Activated T-cell treated with anti-CD3 and anti-CD28 coated beads, Interleukin-2, amount 50 U/mL, for 48 hours (primary cell): ENCODE data around the gene ZFP42.
"Not testable (repeated sequence)": the region's sequence is repeated elsewhere in the genome, so short reads cannot be mapped to it uniquely, and the experiment has no call there.

Source experiments
- DNase-seq, 2 experiments: peaks; one replicate each; pipeline ENCODE4 v3.0.0-alpha.2; 2020

Gene ZFP42

DNA sequence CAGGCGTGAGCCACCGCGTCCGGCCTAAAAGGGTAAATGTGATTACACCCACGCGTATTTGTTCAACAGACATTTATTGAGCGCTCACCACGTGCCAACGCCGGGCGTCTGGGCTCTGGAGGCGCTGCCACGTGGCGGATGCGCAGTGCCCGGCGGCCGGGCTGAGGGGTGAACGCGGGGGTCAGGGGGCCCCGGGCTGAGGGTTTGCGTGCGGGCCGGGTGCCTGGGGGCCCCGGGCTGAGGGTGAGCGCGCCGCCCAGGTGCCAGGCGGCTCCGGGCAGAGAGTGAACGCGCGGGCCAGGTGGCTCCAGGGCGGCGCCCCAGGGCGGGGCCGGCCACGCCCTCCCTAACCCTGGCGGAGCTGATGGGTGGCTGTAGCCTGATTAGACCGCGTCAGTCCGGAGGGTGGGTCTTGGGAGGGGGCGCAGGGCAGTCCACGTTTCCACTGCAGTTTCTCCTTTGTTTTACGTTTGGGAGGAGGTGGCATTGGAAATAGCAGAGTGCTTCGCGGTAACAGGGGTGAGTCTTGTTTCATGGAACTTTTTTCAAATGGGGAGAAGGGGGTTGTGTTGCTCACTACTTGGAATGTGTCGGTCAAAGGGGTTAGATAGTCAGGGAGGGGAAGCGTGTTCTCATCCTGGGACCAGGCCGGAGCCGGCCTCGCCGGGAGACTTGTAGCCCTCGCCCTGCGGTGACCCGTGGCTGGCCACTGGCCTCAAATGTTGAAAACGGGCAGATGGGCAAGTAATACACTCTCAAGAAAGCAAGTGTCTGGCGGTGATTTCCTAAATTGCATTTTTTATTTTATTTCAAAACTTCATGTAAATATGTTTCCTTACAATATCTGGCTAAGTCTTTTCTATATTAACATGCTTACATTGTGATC lies at the start of gene ZFP42:
ZFP42 (plus strand) TSS at position 450 of the 886 bp plus-strand sequence. CDS start 7,037 bp downstream, outside the sequence.
- DNase-seq, result no peak

DNA sequence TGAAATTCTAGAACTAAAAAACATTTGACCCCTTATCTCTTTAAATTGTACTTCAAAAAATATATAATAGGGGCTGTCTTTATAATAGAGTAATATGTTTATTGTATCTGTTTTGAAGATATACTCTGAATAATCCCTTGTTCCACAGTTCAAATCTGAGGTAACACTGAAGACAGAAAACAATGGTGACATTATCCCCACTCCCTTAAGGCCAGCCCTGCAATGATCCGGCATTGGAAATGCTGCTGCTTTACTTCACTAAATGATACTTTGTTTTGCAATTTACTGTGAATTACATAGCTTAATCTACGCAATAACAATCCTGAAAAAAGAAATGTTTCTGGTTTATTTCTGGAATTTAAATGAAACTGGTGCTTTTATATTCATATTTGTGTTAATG lies 34.4 kb upstream of the ZFP42 start:
- no peak for DNase-seq

DNA sequence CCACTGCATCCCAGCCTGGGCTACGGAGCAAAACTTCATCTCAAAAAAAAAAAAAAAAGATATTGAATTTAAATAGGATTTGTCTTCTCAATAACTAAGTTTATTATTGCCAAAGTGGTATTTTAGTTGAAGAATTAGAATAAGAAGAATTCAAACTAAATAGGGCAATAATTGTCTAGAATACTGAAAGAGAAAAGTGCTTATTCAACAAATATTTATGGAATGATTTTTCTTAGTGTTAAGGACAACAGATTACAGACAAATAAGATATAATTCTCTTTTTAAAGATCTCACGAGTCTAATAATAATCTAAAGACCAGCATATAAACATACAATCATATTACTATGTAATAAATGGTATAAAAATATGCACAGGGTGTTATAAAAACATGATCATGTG lies 33.6 kb upstream of the ZFP42 start:
- DNase-seq, result no peak

DNA sequence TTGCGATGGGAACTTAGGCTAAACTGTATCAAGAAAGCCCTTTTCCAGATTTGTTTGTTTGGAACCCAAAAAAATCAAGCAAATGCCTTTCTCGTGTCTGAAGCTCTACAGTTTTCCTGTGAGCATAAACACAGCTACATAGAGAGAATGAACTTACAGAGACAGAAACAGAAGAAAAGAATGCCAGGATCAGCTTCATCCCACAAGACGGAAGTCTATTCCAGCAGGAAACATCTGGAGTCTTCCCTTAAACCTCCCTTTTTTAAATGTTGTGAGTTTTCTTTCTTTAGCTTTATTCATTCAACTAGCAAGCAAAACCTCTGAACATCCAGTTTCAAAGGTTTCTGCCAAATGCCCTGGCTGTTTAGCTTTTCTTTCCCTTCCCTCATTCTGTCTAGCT lies 32.6 kb upstream of the ZFP42 start:
- DNase-seq, result no peak

DNA sequence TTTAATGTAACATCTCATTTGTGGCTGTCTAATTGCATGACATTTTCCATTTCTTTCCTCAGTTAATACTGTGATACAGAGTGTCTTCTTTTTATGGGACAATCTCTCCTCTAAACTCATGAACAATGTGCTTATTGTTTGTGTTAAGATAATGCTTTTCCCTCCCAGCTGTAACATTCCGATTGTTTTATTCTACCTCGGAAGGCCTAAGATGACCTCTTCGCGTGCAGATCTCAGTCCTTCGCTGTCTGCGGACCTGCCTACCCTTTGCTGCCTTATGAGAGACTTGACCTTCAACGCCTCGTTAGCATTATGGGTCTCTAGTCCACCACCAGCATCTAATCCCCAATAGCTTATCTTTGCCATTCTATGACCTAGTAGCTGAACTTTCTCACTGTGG lies 29.8 kb upstream of the ZFP42 start:
- DNase-seq, result no peak

DNA sequence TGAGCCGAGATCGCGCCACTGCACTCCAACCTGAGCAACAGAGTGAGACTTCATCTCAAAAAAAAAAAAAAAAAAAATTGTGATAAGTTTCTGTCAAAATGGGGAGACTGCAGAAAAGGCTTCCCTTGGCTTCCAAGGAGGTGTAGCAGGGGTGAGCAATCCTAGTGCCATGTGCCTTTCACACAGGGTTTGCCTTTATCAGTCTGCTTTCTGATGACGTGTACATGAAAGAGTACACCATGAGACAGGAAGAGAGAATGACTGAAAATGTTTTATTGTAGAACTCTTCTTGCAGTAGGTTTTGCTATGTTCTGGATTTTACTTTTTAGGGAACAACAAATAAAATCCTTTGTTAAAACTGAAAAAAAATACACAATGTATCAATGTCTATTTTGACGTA lies 23.4 kb upstream of the ZFP42 start:
- no peak for DNase-seq

DNA sequence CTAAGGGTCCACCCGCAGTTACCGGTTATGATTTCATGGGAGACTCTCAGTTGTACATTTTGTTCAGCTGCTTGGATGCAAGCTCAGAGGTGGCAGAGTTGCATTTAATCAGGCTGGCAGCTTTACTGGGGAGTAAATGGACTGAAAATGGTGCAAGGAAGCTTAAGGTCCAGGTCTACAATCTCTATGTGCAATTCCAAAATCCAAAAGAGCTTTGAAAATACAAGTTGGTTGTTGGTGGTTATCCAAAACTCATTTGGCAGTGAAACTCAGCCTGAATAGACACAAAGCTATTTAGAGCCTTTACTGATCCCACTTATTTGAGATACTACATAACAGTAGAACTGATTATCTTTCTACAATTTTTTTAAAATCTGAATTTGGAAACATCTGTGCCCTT lies 11.8 kb upstream of the ZFP42 start:
- no peak for DNase-seq

DNA sequence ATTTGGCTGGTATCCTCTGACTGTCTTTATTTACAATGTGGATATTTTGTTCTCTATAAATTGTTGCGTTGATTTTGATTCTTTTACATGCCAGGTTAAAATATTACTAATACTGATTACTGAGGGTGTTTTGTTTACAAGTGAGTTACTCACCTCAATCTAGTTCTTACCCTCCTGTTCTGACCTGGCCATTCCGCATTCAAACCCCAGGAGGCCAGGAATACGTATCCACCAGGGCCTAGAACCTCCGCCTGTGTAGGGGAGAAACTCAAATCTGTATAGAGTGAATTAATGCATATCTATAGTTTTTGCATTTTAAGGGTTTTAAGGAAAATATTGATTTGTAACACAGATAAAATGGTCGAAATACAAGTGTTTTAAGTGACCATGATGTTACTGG lies 2.6 kb upstream of the ZFP42 start:
- no peak for DNase-seq

DNA sequence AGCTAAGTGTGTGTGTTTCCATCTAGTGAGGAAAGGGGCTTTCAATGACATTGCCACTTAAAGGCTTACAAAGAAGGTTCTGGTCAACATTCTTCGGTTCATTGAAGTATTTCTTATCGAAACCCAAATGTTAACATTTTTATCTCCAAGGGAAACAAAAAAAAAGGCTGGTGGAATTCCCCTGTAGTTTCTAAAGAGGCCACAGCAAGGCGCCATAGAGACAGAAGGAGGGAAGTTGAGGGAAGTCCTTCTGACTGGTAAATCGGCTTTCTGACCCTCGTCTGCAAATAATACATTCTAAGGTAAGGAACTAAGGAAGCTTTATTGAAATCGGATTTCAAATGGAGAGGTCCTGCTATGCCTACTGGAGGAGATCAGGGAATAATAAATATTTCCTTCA lies 1.7 kb upstream of the ZFP42 start:
- no peak for DNase-seq

DNA sequence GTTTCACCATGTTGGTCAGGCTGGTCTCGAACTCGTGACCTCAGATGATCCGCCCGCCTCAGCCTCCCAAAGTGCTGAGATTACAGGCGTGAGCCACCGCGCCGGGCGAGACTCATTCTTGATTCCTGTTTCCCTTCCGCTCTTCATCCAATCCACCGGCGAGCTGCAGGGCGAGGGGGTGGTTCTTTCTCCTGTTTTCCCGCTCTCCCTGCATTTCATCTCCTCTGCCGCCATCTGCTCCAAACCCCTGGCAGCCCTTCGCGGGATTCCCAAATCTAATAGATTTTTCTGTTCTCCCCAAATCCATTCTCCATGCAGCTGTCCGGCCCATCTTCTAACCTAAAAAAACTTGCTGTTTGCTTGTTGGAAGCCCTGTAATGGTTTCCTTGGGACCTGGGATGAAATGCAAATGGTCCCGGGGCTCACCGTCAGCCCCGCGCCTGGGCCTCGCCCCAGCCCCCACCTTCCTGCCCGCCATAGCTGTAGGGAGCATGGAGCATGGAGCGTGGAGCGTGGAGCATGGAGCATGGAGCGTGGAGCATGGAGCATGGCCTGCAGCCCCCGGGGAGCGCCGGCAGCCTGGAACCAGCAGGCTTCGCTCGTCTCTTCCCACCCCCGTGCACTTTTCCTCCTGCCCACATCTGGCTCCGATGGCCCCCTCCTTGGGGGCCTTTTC lies 1.1 kb downstream of the ZFP42 start:
- DNase-seq, result no peak

DNA sequence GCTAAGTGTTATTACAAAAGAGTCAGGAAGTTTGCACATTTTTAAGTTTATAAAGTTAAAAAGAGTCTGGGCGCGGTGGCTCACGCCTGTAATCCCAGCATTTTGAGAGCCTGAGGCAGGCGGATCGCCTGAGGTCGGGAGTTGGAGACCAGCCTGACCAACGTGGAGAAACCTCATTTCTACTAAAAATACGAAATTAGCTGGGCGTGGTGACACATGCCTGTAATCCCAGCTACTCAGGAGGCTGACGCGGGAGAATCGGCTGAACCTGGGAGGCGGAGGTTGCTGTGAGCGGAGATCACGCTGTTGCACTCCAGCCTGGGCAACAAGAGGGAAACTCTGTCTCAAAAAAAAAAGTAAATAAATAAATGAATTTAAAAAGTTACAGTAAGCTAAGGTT lies 2.4 kb downstream of the ZFP42 start:
- not testable (repeated sequence) for DNase-seq

DNA sequence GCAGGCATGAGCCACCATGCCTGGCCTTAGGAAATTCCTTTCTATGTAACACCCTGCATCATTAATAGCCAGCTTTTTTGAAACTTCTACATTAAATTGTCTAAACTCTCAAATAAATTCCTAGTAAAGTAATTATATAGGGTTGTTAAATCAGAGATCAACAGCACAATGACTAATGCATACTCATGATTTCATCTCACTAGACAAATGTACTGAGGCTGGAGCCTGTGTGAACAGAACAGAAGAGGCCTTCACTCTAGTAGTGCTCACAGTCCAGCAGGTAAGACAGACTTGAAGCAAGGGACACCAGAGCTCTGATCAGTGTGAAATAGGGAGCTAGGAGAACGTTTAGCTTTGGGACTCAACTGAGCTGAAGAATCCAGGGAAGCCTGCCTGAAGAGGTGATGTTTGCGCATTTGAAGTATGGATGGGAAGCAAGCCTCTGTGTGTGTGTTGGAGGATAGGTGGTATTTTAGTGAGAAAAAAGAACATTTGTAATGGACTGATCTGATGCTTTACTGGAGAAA lies 3.9 kb downstream of the ZFP42 start:
- DNase-seq, result no peak

DNA sequence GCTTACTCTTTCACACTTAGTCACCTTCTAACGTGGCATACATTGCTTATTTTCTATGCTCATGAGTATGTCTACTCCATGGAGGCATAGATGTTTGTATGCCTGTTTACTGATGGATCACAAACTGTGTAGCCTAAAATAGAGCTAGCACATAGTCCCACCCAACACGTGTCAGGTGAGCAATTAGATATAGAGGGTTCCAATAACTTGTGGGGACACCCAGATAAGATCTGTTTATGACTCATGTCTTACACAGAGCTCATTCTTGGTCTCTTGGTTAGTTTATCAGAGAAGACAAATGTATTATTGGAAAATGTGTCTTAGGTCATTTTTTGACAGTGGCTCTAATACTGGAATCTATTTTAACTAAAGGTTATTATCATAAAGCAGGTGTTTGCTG lies 6.8 kb downstream of the ZFP42 start:
- no peak for DNase-seq

DNA sequence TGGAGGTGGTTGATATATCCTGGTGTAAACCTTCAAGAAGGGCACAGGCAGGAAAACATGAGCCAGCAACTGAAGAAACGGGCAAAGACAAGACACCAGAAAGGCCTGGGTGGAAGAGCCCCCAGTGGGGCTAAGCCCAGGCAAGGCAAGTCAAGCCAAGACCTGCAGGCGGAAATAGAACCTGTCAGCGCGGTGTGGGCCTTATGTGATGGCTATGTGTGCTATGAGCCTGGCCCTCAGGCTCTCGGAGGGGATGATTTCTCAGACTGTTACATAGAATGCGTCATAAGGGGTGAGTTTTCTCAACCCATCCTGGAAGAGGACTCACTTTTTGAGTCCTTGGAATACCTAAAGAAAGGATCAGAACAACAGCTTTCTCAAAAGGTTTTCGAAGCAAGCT lies 7.2 kb downstream of the ZFP42 start:
- DNase-seq, result no peak

DNA sequence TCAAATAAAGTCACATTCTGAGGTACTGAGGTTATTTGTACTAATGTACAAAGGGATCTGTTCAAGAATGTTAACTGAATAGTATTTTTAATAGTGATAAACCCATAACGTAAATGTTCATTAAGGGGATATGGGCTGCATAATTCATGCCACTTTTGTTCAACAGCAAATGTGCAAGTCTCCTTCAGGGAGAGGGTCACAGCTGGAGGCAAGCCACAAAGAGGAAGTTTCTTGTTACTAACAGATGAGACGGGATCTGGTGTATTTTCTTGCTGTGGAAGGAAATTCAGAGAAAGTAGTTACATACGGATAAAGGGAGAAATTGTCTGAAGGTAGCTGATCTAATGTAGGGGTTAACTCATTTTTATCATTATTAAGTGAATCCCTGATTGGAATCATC lies 10.0 kb downstream of the ZFP42 start:
- DNase-seq, result no peak

DNA sequence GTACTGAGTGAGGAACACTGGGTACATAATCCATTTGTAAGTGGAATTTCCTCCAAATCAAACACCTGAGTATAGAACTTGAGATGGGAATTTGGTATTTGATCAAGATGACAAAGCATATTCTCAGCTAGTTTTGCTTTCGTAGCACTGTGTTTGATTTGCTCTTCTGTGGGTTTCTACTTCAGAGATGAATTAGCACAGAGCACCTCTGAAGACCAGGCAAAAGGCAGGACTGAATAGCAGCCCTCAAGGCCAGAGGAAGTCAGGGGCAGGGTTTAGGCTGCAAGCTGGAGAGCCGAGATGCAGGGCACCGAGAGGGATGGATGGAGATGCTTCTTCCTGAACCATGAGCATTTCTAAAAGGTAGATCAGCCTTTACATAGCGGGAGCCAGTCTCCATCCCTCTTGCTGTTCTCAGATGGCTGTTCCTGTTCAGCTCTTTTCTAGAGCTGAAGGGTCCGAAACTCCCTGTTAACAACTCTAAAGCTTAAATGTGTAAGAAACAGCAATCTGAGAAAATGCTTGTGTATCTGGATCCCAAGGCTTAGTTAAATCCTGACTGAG lies 10.8 kb downstream of the ZFP42 start:
- DNase-seq, result no peak

DNA sequence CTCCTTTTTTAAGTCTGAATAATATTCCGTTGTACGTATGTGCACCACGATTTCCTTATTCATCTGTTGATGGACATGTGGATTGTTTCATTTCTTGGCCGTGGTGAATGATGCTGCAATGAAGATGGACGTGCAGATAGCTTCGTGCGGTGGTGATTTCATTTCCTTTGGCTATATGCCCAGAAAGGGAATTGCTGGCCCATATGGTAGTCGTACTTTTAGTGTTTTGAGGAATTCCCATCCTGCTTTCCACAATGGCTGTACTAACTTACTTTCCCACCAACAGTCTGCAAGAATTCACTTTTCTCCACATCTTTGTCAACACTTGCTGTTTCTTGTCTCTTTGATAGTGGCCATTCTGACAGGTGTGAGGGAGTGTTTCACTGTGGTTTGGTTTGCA lies 12.8 kb downstream of the ZFP42 start:
- no peak for DNase-seq

DNA sequence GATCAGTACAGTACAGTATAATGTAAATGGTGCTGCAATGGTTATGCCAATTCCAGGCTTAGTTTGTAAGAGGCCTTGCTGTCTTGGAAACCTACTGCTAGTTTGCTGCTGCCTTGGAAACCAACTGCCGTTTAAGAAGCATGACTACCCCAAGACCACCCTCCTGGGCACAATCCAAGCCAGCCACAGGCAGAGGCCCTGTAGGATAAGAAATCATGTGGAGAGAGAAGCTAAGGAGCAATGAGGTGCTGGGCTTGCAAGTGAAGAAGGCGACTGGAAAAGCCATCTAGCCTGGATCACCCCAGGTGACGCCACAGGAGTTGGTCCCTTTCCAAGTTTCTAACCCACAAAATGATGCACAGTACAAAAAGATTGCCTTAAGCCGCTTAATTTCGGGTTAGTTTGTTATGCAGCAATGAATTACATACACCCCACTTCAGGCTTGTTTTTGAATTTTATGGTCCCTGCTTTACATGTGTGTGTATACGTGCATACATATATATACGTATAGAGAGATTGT lies 16.9 kb downstream of the ZFP42 start:
- no peak for DNase-seq

DNA sequence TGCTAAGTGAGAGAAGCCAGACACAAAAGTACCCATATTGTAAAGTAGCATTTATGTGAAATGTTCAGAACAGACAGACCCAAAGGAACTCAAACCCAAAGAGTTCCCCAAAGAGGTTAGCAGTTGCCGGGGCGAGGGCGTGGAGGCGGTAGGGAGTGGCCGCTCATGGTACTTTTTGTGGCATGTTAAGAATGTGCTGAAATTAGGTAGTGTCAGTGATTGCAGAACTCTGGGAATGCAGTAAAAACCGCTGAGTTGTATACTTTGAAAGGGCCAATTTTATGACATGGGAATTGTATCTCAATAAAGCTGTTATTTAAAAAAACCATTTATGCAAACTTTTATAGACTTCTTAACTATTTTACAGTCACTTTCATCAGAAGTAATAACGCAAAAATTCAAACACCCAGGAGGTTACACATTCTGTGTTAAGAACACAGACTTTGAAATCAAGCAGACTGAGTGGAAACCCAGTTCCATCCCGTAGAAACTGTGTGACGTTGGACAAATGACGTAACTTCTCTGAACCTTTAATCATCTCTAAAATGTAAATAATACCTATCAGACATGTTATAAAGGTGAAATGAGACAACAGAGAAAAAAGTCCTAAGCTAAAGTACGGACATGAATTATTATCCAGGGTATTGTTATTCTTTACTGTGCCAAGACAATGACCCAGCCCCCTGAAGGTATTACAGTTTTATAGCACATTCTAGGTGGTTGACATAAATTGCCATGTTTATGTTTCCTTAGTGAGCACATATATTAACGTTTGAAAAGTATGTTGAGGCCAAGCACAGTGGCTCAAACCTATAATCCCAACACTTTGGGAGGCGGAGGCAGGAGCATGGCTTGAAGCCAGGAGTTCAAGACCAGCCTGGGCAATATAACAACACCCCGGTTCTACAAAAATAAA lies 19.7 kb downstream of the ZFP42 start:
- no peak for DNase-seq

DNA sequence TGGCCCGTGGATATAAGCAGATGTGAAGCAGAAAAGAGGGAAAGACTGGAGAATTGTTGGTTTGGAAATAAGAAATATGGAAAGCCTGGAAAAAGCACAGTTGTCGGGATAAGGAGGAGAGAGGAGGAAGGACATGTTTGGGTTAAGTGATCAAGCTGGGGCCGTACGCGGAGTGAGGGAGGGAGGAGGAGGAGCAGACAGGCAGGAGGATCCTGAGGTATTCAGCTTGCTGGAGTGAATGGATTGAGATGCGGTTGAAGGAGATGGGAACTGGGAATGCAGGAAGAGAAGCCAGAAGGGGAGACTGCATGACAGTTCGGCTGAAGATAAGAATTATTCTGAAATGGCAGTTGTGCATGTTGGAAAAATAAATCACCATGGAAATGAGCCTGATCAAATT lies 21.2 kb downstream of the ZFP42 start:
- no peak for DNase-seq

DNA sequence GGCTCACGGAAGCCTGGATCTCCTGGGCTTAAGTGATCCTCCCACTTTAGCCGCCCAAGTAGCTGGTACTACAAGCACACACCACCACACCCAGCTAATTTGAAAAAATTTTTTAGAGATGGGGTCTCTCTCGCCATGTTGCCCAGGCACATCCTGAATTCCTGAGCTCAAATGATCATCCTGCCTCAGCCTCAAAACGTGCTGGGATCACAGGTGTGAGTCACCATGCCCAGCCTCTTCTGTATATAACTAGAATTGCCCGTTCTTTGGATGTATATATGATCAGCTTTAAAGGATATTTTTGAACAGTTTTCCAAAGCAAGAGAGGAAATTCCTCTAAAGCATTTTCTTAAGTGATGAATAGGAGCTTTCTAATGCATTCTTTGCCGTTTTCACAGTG lies 22.7 kb downstream of the ZFP42 start:
- DNase-seq, result no peak

DNA sequence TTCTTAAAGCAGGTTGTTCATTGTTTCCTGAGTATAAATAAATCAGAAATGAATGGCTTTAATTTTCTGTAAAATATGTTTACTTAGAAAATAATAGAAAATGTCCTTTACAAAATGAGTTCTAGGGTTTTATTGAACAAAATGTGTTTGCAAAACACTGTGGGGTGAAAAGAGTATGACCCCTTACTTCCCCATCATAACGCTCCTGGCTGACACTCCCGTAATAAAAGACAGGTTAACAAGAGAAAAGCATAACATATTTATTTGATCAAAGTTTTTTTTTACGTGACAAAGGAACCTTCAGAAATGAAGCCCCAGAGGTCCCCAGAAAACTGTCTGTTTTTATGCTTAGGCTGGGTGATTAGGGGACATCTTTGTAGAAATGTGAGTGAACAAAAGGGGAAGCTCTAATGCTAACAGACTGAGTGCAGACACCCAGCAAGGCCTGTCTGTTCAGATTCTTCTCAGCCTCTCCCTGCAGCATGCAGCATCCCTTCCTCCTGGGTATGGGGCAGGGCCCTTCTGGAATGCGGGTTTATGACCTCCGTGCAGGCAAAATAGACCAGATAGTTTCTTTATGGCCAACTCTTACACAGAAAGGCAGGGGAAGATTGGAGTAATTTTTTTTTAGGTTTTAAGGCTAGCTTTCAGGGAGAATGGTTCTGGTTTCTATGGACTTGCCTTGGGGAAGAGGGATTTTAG lies 26.1 kb downstream of the ZFP42 start:
- DNase-seq, result no peak
